Measurements from ENCODE around the gene CYP11A1. TPM values are rescaled to one million over a fixed set of nuclear protein-coding genes. Genes with fewer than 3 reads are reported as not detected.

CYP11A1 gene
- total RNA-seq, 4 donors from 2014 or later, result 1.3 to 17.0 (median 9.5) TPM

GRCh38 chr15:74335396-74335795, 32.0 kb downstream of the CYP11A1 start:
- no peaks in the 10 kb centered on the region for H3K36me3 ChIP-seq
- intact Hi-C loops (cut with DNase I), result no loop called here
- 85 to 92% methylated on average over 5 to 8 of the region's 8 CpGs for WGBS, 2 donors
- H3K27ac ChIP-seq, result no peak overlapping the region
- H3K9me3 ChIP-seq, result no peaks in the 10 kb centered on the region
- H3K4me3 ChIP-seq, result no peak overlapping the region
- no peak for DNase-seq
- H3K4me1 ChIP-seq, result peaks cover 0 to 17% (median 5%) of the 10 kb centered on the region in 3 donors
- TF ChIP-seq POLR2A (IDR thresholded peaks at IDR 0.05), result no peak
- TF ChIP-seq CTCF (IDR thresholded peaks at IDR 0.05), result no peak
- no peaks in the 10 kb centered on the region for H3K27me3 ChIP-seq

GRCh38 chr15:74334127-74334526, 33.3 kb downstream of the CYP11A1 start:
- TF ChIP-seq CTCF (IDR thresholded peaks at IDR 0.05) (no peak), POLR2A (IDR thresholded peaks at IDR 0.05) (no peak)
- Histone ChIP-seq H3K4me1 (peaks cover 0 to 5% (median 0%) of the 10 kb centered on the region in 3 donors), H3K36me3 (no peaks in the 10 kb centered on the region), H3K27ac (no peak overlapping the region), H3K27me3 (no peaks in the 10 kb centered on the region), H3K4me3 (no peak overlapping the region), H3K9me3 (no peaks in the 10 kb centered on the region)
- no peak for DNase-seq
- WGBS, 2 donors, result 91 to 100% methylated on average over 1 of the region's 1 CpG
- intact Hi-C loops (cut with DNase I), result no loop called here

GRCh38 chr15:74333662-74334061, 33.8 kb downstream of the CYP11A1 start:
- intact Hi-C loops (cut with DNase I), result no loop called here
- 45 to 65% methylated on average over 3 to 5 of the region's 5 CpGs for WGBS, 2 donors

GRCh38 chr15:74333093-74333492, 34.4 kb downstream of the CYP11A1 start:
- H3K36me3 ChIP-seq, result no peaks in the 10 kb centered on the region
- H3K9me3 ChIP-seq, result no peaks in the 10 kb centered on the region
- WGBS, 2 donors, result 94% methylated on average over 2 of the region's 5 CpGs; no CpG with 5 or more reads in 1 of the 2 donors
- DNase-seq, result no peak
- no peak overlapping the region for H3K27ac ChIP-seq
- no peak overlapping the region for H3K4me3 ChIP-seq
- peaks cover 0 to 3% (median 0%) of the 10 kb centered on the region in 3 donors for H3K4me1 ChIP-seq
- no peaks in the 10 kb centered on the region for H3K27me3 ChIP-seq
- TF ChIP-seq CTCF (IDR thresholded peaks at IDR 0.05) (no peak), POLR2A (IDR thresholded peaks at IDR 0.05) (no peak)
- intact Hi-C loops (cut with DNase I), result no loop called here

More at GRCh38 chr15:74333662-74334061, 33.8 kb downstream of the CYP11A1 start:
- TF ChIP-seq POLR2A (IDR thresholded peaks at IDR 0.05) (no peak), CTCF (IDR thresholded peaks at IDR 0.05) (no peak)
- Histone ChIP-seq H3K27ac (no peak overlapping the region), H3K36me3 (no peaks in the 10 kb centered on the region), H3K4me1 (peaks cover 0 to 3% (median 0%) of the 10 kb centered on the region in 3 donors), H3K9me3 (no peaks in the 10 kb centered on the region), H3K4me3 (no peak overlapping the region), H3K27me3 (no peaks in the 10 kb centered on the region)
- DNase-seq, result no peak

- Histone ChIP-seq H3K4me3 (no peak overlapping the region), H3K4me1 (peaks cover 0 to 3% (median 0%) of the 10 kb centered on the region in 3 donors), H3K36me3 (no peaks in the 10 kb centered on the region), H3K9me3 (no peaks in the 10 kb centered on the region), H3K27ac (no peak overlapping the region), H3K27me3 (no peaks in the 10 kb centered on the region)
- intact Hi-C loops (cut with DNase I), result no loop called here
- WGBS, 2 donors, result 80 to 90% methylated on average over 2 to 8 of the region's 10 CpGs
- DNase-seq, result no peak
- TF ChIP-seq POLR2A (IDR thresholded peaks at IDR 0.05) (no peak), CTCF (IDR thresholded peaks at IDR 0.05) (no peak)
Measured at GRCh38 chr15:74332611-74333010, 34.8 kb downstream of the CYP11A1 start.

Data from esophagus squamous epithelium (tissue), 5 donors.